ENCODE data around the gene JAKMIP3. TPM values are rescaled to one million over a fixed set of nuclear protein-coding genes. Genes with fewer than 3 reads are reported as not detected.

Gene JAKMIP3
- polyA plus RNA-seq, 2 donors: 0.09 to 0.12 TPM

- Histone ChIP-seq H3K36me3 (ENCODE audit: control insufficient read depth in 2 of 2, insufficient read depth in 2 of 2, low read length in 1 of 2) (no peaks in the 10 kb centered on the region), H3K27me3 (ENCODE audit: control insufficient read depth in 1 of 2, insufficient read depth in 2 of 2, low read length in 2 of 2) (no peaks in the 10 kb centered on the region), H3K27ac (ENCODE audit: low read depth in 2 of 2, low read length in 1 of 2) (no peak overlapping the region), H3K9me3 (ENCODE audit: control insufficient read depth in 2 of 2, insufficient read depth in 1 of 2, low read depth in 1 of 2, low read length in 1 of 2) (no peaks in the 10 kb centered on the region), H3K4me1 (ENCODE audit: control insufficient read depth in 2 of 2, insufficient read depth in 2 of 2, low read length in 1 of 2) (no peaks in the 10 kb centered on the region), H3K4me3 (ENCODE audit: low read depth in 1 of 2, low read length in 2 of 2) (no peak overlapping the region)
- WGBS, 2 donors: 68 to 70% methylated on average over 3 of the region's 3 CpGs
Observed at GRCh38 chr10:132027423-132027983, 38.2 kb upstream of the JAKMIP3 start.

GRCh38 chr10:132028706-132029105, 37.0 kb upstream of the JAKMIP3 start:
- H3K36me3 ChIP-seq (ENCODE audit: control insufficient read depth in 2 of 2, insufficient read depth in 2 of 2, low read length in 1 of 2): no peaks in the 10 kb centered on the region
- H3K27me3 ChIP-seq (ENCODE audit: control insufficient read depth in 1 of 2, insufficient read depth in 2 of 2, low read length in 2 of 2): no peaks in the 10 kb centered on the region
- no peak overlapping the region for H3K27ac ChIP-seq (ENCODE audit: low read depth in 2 of 2, low read length in 1 of 2)
- H3K4me3 ChIP-seq (ENCODE audit: low read depth in 1 of 2, low read length in 2 of 2): no peak overlapping the region
- 55 to 57% methylated on average over 6 of the region's 6 CpGs for WGBS, 2 donors
- no peaks in the 10 kb centered on the region for H3K4me1 ChIP-seq (ENCODE audit: control insufficient read depth in 2 of 2, insufficient read depth in 2 of 2, low read length in 1 of 2)
- no peaks in the 10 kb centered on the region for H3K9me3 ChIP-seq (ENCODE audit: control insufficient read depth in 2 of 2, insufficient read depth in 1 of 2, low read depth in 1 of 2, low read length in 1 of 2)

GRCh38 chr10:132030898-132031463, 34.8 kb upstream of the JAKMIP3 start:
- H3K27me3 ChIP-seq (ENCODE audit: control insufficient read depth in 1 of 2, insufficient read depth in 2 of 2, low read length in 2 of 2): peaks cover 0 to 7% of the 10 kb centered on the region in 2 donors

DNA sequence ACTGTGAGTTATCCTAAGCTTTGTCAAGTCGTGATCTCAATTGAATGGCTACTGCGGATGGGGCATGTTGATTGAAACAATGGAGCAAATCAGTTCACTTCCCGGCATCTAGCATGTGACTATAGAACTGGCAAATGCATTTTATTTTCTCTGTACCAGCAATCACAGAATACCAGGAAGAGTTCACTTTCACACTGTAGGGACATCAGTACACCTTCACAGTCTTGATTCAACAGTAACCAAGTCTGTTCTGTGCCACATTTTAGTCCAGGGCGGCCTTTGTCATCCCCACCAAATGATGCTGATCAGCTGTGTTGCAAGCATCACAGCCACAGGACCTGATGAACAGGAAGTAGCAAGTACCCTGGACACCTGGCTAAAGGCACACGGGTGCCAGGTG, 32.1 kb upstream of the JAKMIP3 start:
- no peaks in the 10 kb centered on the region for H3K36me3 ChIP-seq (ENCODE audit: control insufficient read depth in 2 of 2, insufficient read depth in 2 of 2, low read length in 1 of 2)
- no peak overlapping the region for H3K4me3 ChIP-seq (ENCODE audit: low read depth in 1 of 2, low read length in 2 of 2)
- peaks cover 4 to 5% of the 10 kb centered on the region in 2 donors for H3K4me1 ChIP-seq (ENCODE audit: control insufficient read depth in 2 of 2, insufficient read depth in 2 of 2, low read length in 1 of 2)
- H3K27me3 ChIP-seq (ENCODE audit: control insufficient read depth in 1 of 2, insufficient read depth in 2 of 2, low read length in 2 of 2): peaks cover 0 to 7% of the 10 kb centered on the region in 2 donors
- H3K9me3 ChIP-seq (ENCODE audit: control insufficient read depth in 2 of 2, insufficient read depth in 1 of 2, low read depth in 1 of 2, low read length in 1 of 2): no peaks in the 10 kb centered on the region
- WGBS, 2 donors: 84 to 88% methylated on average over 5 of the region's 5 CpGs
- no peak overlapping the region for H3K27ac ChIP-seq (ENCODE audit: low read depth in 2 of 2, low read length in 1 of 2)

More at GRCh38 chr10:132030898-132031463, 34.8 kb upstream of the JAKMIP3 start:
- Histone ChIP-seq H3K4me3 (ENCODE audit: low read depth in 1 of 2, low read length in 2 of 2) (no peak overlapping the region), H3K4me1 (ENCODE audit: control insufficient read depth in 2 of 2, insufficient read depth in 2 of 2, low read length in 1 of 2) (peaks cover 0 to under 1% of the 10 kb centered on the region in 2 donors), H3K9me3 (ENCODE audit: control insufficient read depth in 2 of 2, insufficient read depth in 1 of 2, low read depth in 1 of 2, low read length in 1 of 2) (no peaks in the 10 kb centered on the region), H3K27ac (ENCODE audit: low read depth in 2 of 2, low read length in 1 of 2) (no peak overlapping the region), H3K36me3 (ENCODE audit: control insufficient read depth in 2 of 2, insufficient read depth in 2 of 2, low read length in 1 of 2) (no peaks in the 10 kb centered on the region)
- 66 to 70% methylated on average over 12 of the region's 12 CpGs for WGBS, 2 donors

- Histone ChIP-seq H3K27me3 (ENCODE audit: control insufficient read depth in 1 of 2, insufficient read depth in 2 of 2, low read length in 2 of 2) (peaks cover 0 to 7% of the 10 kb centered on the region in 2 donors), H3K4me1 (ENCODE audit: control insufficient read depth in 2 of 2, insufficient read depth in 2 of 2, low read length in 1 of 2) (peaks cover 4 to 5% of the 10 kb centered on the region in 2 donors), H3K27ac (ENCODE audit: low read depth in 2 of 2, low read length in 1 of 2) (no peak overlapping the region), H3K36me3 (ENCODE audit: control insufficient read depth in 2 of 2, insufficient read depth in 2 of 2, low read length in 1 of 2) (no peaks in the 10 kb centered on the region), H3K9me3 (ENCODE audit: control insufficient read depth in 2 of 2, insufficient read depth in 1 of 2, low read depth in 1 of 2, low read length in 1 of 2) (no peaks in the 10 kb centered on the region), H3K4me3 (ENCODE audit: low read depth in 1 of 2, low read length in 2 of 2) (no peak overlapping the region)
- 72 to 74% methylated on average over 8 of the region's 8 CpGs for WGBS, 2 donors
Observed at GRCh38 chr10:132035476-132035875, 30.3 kb upstream of the JAKMIP3 start.

- Histone ChIP-seq H3K27ac (ENCODE audit: low read depth in 2 of 2, low read length in 1 of 2) (no peak overlapping the region), H3K27me3 (ENCODE audit: control insufficient read depth in 1 of 2, insufficient read depth in 2 of 2, low read length in 2 of 2) (peaks cover 0 to 7% of the 10 kb centered on the region in 2 donors), H3K4me3 (ENCODE audit: low read depth in 1 of 2, low read length in 2 of 2) (peak overlapping the region; percentile 9 to 47), H3K4me1 (ENCODE audit: control insufficient read depth in 2 of 2, insufficient read depth in 2 of 2, low read length in 1 of 2) (peaks cover 4 to 5% of the 10 kb centered on the region in 2 donors), H3K9me3 (ENCODE audit: control insufficient read depth in 2 of 2, insufficient read depth in 1 of 2, low read depth in 1 of 2, low read length in 1 of 2) (no peaks in the 10 kb centered on the region), H3K36me3 (ENCODE audit: control insufficient read depth in 2 of 2, insufficient read depth in 2 of 2, low read length in 1 of 2) (no peaks in the 10 kb centered on the region)
- WGBS, 2 donors: 1 to 2% methylated on average over 42 to 100 of the region's 100 CpGs
Observed at GRCh38 chr10:132036153-132036886, 29.4 kb upstream of the JAKMIP3 start.

DNA sequence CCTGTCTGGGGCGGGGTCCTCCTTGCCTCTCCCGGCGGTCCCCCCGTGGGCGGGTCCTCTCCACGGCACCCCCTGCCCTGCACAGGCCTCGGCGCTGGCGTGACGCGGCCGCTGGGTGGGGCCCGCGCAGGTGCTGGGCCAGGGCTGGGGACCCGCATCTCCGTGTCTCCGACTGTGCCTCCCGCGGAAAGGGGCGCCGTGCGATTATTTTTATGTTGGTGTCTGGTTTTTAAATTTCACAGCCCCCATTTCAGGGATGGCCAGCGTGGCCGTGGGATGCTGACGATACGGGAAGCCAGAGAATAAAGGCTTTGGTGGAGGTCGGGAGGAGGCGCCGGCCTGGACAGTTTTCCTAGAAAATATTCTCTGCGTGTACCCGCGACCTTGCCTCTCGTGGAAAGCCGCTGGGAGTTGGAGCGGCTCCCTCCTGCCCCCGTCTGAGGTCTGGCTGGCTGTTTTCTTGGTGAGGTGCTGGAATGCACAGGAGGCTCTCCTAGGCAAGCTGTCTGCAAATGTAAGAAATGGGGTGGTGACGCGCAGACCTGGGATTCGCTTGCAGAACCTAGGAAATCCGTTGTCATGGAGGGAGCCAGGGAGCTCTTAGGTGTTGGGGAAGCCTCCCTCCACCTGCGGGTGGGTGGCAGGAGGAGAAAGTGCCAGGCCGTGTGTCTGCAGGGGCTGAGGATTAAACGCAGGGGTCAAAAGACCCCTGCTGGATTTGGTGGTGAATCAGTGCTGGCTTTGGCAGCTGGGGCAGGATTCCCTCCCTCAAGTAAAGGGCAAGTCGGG, 28.7 kb upstream of the JAKMIP3 start:
- WGBS, 2 donors: 4% methylated on average over 41 to 44 of the region's 44 CpGs
- H3K27me3 ChIP-seq (ENCODE audit: control insufficient read depth in 1 of 2, insufficient read depth in 2 of 2, low read length in 2 of 2): peaks cover 0 to 7% of the 10 kb centered on the region in 2 donors
- H3K4me3 ChIP-seq (ENCODE audit: low read depth in 1 of 2, low read length in 2 of 2): peak overlapping the region; percentile 9 to 47
- H3K36me3 ChIP-seq (ENCODE audit: control insufficient read depth in 2 of 2, insufficient read depth in 2 of 2, low read length in 1 of 2): no peaks in the 10 kb centered on the region
- H3K9me3 ChIP-seq (ENCODE audit: control insufficient read depth in 2 of 2, insufficient read depth in 1 of 2, low read depth in 1 of 2, low read length in 1 of 2): no peaks in the 10 kb centered on the region
- H3K4me1 ChIP-seq (ENCODE audit: control insufficient read depth in 2 of 2, insufficient read depth in 2 of 2, low read length in 1 of 2): peaks cover 4 to 5% of the 10 kb centered on the region in 2 donors
- H3K27ac ChIP-seq (ENCODE audit: low read depth in 2 of 2, low read length in 1 of 2): no peak overlapping the region

DNA sequence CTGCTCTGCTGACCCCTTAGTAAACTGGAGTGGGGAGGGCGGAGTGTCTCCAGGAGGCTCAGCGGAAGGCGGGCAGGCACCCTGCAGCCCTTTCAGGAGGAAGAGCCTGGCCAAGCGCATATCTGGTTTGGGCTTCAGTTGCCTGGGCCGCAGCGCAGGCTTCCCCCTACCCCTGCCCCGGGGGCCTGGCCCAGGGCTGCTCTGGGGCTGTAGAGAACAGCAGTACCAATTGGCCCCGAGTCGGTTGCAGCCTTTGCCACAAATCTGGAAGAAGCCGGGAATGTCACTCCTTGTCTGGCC, 28.1 kb upstream of the JAKMIP3 start:
- WGBS, 2 donors: 52 to 53% methylated on average over 10 of the region's 10 CpGs
- Histone ChIP-seq H3K9me3 (ENCODE audit: control insufficient read depth in 2 of 2, insufficient read depth in 1 of 2, low read depth in 1 of 2, low read length in 1 of 2) (no peaks in the 10 kb centered on the region), H3K27ac (ENCODE audit: low read depth in 2 of 2, low read length in 1 of 2) (no peak overlapping the region), H3K27me3 (ENCODE audit: control insufficient read depth in 1 of 2, insufficient read depth in 2 of 2, low read length in 2 of 2) (peaks cover 0 to 7% of the 10 kb centered on the region in 2 donors), H3K36me3 (ENCODE audit: control insufficient read depth in 2 of 2, insufficient read depth in 2 of 2, low read length in 1 of 2) (no peaks in the 10 kb centered on the region), H3K4me1 (ENCODE audit: control insufficient read depth in 2 of 2, insufficient read depth in 2 of 2, low read length in 1 of 2) (peaks cover 4 to 5% of the 10 kb centered on the region in 2 donors), H3K4me3 (ENCODE audit: low read depth in 1 of 2, low read length in 2 of 2) (no peak overlapping the region)

DNA sequence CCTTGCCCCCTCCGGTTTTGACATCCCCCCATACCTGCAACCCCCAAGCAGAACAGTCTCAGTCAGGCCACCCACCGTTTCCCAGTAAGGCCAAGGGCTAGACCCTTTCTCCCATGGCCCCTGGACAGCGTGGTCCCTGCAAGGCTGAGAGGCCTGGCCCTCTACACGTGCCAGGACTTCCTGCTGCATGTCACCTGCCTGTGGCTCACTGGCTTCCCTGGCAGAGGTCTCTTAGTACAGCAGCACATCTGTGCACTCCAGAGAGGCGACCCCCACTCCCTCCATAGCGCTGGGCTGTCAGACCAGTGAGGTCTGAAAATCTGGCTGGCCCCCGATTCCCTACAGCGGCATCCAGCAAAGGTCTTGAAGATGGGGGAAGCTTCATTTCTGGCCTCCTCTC, 26.4 kb upstream of the JAKMIP3 start:
- WGBS, 2 donors: 80 to 81% methylated on average over 8 of the region's 8 CpGs
- Histone ChIP-seq H3K36me3 (ENCODE audit: control insufficient read depth in 2 of 2, insufficient read depth in 2 of 2, low read length in 1 of 2) (no peaks in the 10 kb centered on the region), H3K4me1 (ENCODE audit: control insufficient read depth in 2 of 2, insufficient read depth in 2 of 2, low read length in 1 of 2) (peaks cover 4 to 5% of the 10 kb centered on the region in 2 donors), H3K4me3 (ENCODE audit: low read depth in 1 of 2, low read length in 2 of 2) (no peak overlapping the region), H3K27me3 (ENCODE audit: control insufficient read depth in 1 of 2, insufficient read depth in 2 of 2, low read length in 2 of 2) (peaks cover 0 to 7% of the 10 kb centered on the region in 2 donors), H3K9me3 (ENCODE audit: control insufficient read depth in 2 of 2, insufficient read depth in 1 of 2, low read depth in 1 of 2, low read length in 1 of 2) (no peaks in the 10 kb centered on the region), H3K27ac (ENCODE audit: low read depth in 2 of 2, low read length in 1 of 2) (no peak overlapping the region)

Data from esophagus (tissue), 2 donors.